Liver (tissue), 9 donors: ENCODE data around the gene HHIPL2. TPM values are rescaled to one million over a fixed set of nuclear protein-coding genes. Genes with fewer than 3 reads are reported as not detected.
"Not testable (repeated sequence)": the region's sequence is repeated elsewhere in the genome, so short reads cannot be mapped to it uniquely, and the experiment has no call there.

Experiments used
- DNase-seq: peaks from one replicate; pipeline ENCODE4 v3.0.0-alpha.2; 2017; ENCODE audit warnings: low spot score
- H3K27ac ChIP-seq, 2 donors: one replicate each; pipeline ENCODE4 v1.7.0; 2013; ENCODE audit warnings: inconsistent platforms in 2 of 2, low read length in 2 of 2, control low read depth in 1 of 2, low read depth in 1 of 2, mild to moderate bottlenecking in 1 of 2
- H3K27me3 ChIP-seq, 4 donors: one replicate each; pipeline versions ENCODE4 v1.6.1 to v1.7.0; 2013; ENCODE audit warnings: low read length in 3 of 4, inconsistent platforms in 1 of 4, mild to moderate bottlenecking in 1 of 4, moderate library complexity in 1 of 4; ENCODE audit not compliant: control insufficient read depth in 4 of 4, insufficient read depth in 4 of 4
- H3K36me3 ChIP-seq, 4 donors: one replicate each; pipeline versions ENCODE4 v1.6.1 to v1.7.0; 2013; ENCODE audit warnings: low read length in 3 of 4, mild to moderate bottlenecking in 3 of 4, low read depth in 1 of 4, moderate library complexity in 1 of 4; ENCODE audit not compliant: control insufficient read depth in 4 of 4, insufficient read depth in 3 of 4
- H3K4me1 ChIP-seq, 4 donors: one replicate each; pipeline versions ENCODE4 v1.6.1 to v1.7.0; 2013; ENCODE audit warnings: low read length in 3 of 4, mild to moderate bottlenecking in 3 of 4, moderate library complexity in 1 of 4; ENCODE audit not compliant: control insufficient read depth in 4 of 4, insufficient read depth in 4 of 4
- H3K4me3 ChIP-seq, 3 donors: one replicate each; pipeline versions ENCODE4 v1.6.1 to v1.7.0; 2013; ENCODE audit warnings: low read length in 3 of 3, control low read depth in 1 of 3, low read depth in 1 of 3, mild to moderate bottlenecking in 1 of 3
- H3K9ac ChIP-seq, 2 donors: one replicate each; pipeline ENCODE4 v1.7.0; 2013; ENCODE audit warnings: low read length in 2 of 2, mild to moderate bottlenecking in 2 of 2, moderate library complexity in 2 of 2, control low read depth in 1 of 2, low read depth in 1 of 2
- H3K9me3 ChIP-seq, 4 donors: one replicate each; pipeline versions ENCODE4 v1.6.1 to v1.7.0; 2013; ENCODE audit warnings: low read length in 3 of 4; ENCODE audit not compliant: control insufficient read depth in 4 of 4
- EGR1 ChIP-seq, 2 donors: IDR thresholded peaks; 2 replicates each; pipeline ENCODE4 v1.6.1; 2016 to 2018; ENCODE audit warnings: antibody characterized with exemption in 2 of 2, low read depth in 2 of 2
- FOXA1 ChIP-seq: IDR thresholded peaks from 2 replicates; pipeline ENCODE4 v1.6.1; 2016; ENCODE audit warnings: antibody characterized with exemption
- RAD21 ChIP-seq, 2 donors: IDR thresholded peaks; 2 replicates each; pipeline ENCODE4 v1.6.1; 2016; ENCODE audit warnings: antibody characterized with exemption in 2 of 2, mild to moderate bottlenecking in 2 of 2
- REST ChIP-seq: IDR thresholded peaks from 2 replicates; pipeline ENCODE4 v1.6.1; 2016; ENCODE audit warnings: antibody characterized with exemption, mild to moderate bottlenecking
- RXRA ChIP-seq, 2 donors: IDR thresholded peaks; 2 replicates each; pipeline ENCODE4 v1.6.1; 2017 to 2018; ENCODE audit warnings: antibody characterized with exemption in 2 of 2, mild to moderate bottlenecking in 1 of 2
- SP1 ChIP-seq: IDR thresholded peaks from 2 replicates; pipeline ENCODE4 v1.6.1; 2018; ENCODE audit warnings: antibody characterized with exemption, mild to moderate bottlenecking
- WGBS: extraction: QIAGEN DNeasy Blood & Tissue Kit; methylation state at CpG from one replicate; pipeline ENCODE4 v1.1.7; 2013; 5-methylcytosine and 5-hydroxymethylcytosine counted together
- polyA plus RNA-seq, 2 donors: library from polyadenylated mRNA; stranded (reverse) in 1 of 2; unstranded in 1 of 2; fragments of 200-250 nt in 1 of 2; fragments of >200 nt in 1 of 2; fragmentation: Nextera tagmentation in 1 of 2; extraction: Ambion mirVana in 1 of 2; gene quantifications; one replicate each; pipeline versions ENCODE4 v1.2.1 to v1.2.3, GENCODE V29; 2013 to 2015
- total RNA-seq, 2 donors: library from RNA; depleted of rRNA; stranded (reverse); fragments of >200 nt; gene quantifications; one replicate each; pipeline ENCODE4 v1.2.3, GENCODE V29; 2014
- donor health status: healthy.
- donor health status: healthy.
- donor health status: healthy.
- donor health status: healthy.
- donor health status: healthy.

HHIPL2 gene
- total and polyA plus RNA-seq, 4 donors = 0.05 to 0.25 TPM; not detected in 2

DNA sequence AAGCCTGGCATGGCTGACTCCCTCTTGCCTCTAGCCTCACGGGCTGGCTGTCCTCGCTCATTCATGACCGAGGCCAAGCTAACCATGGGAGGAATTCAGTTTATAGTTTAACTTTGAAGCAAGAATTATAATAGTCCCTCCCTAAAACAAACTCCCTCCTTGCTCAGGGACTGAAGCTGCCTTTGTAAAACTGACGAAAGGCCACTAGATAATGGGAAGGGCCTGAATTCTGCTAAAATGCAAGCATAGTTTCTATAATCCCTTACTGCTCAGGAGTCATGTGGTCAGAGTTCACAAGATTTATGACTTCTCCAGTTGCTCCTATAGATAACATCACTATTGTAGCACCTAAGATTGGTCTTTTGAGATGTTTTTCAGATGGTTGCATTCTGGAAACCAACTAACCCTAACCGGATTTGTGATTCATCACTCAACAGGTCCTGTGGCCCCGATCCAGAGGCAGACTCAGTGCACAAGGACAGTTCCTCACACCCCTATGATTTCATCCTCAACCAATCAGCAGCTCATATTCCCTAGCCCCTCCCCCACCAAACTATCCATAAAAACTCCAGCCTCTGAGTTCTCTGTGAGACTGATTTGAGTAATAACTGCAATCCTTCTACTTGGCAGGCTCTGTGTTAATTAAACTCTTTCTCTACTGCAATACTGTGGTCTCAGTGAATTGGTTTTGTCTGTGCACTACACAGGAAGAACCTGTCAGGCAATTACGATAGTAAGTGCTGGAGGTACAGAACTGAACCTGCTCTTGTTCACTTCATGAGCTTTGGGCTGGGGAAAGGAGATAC lies 26.4 kb downstream of the HHIPL2 start:
- H3K27ac ChIP-seq = peak overlapping the region; percentile 61 to 89
- DNase-seq = no peak
- H3K9me3 ChIP-seq = no peaks in the 10 kb centered on the region
- no peaks in the 10 kb centered on the region for H3K27me3 ChIP-seq
- H3K4me1 ChIP-seq = peaks cover 2 to 13% (median 6%) of the 10 kb centered on the region in 4 donors
- no peaks in the 10 kb centered on the region for H3K36me3 ChIP-seq
- H3K9ac ChIP-seq = no peak overlapping the region
- WGBS = 55% methylated on average over 7 of the region's 7 CpGs
- H3K4me3 ChIP-seq = peak overlapping the region in 1 of 3 donors; percentile 41
- peak; percentile 38 for TF ChIP-seq SP1
- no peak for TF ChIP-seq EGR1 (IDR thresholded peaks at IDR 0.05; ENCODE audit: low read depth in 2 of 2)
- no peak for TF ChIP-seq FOXA1
- TF ChIP-seq REST = no peak
- peak; percentile 10 to 41 for TF ChIP-seq RXRA (IDR thresholded peaks at IDR 0.05)
- TF ChIP-seq RAD21 (IDR thresholded peaks at IDR 0.05) = peak in 1 of 2 donors; percentile 13

DNA sequence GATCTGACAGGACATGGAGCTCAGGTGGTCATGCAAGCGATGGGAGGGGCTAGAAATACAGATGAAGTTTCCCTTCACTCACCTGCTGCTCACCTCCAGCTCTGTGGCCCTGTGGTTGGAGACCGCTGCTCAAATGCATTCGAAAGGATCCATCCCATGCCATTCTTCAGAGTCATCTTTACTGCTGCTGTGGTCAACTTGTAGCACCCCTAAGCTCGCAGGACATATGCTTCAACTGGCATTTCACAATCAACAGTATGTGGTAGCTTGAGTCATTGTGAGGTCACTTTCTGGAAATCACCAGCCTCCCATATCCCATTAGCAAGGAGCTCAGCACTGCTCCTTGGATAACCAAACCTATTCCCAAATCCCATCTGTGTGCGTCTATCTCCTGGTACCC lies 58.4 kb downstream of the HHIPL2 start:
- DNase-seq, H3K9ac ChIP-seq, H3K4me1 ChIP-seq, H3K27ac ChIP-seq, H3K36me3 ChIP-seq, H3K27me3 ChIP-seq, H3K9me3 ChIP-seq, H3K4me3 ChIP-seq: not testable (repeated sequence)
- 95% methylated on average over 4 of the region's 5 CpGs for WGBS

DNA sequence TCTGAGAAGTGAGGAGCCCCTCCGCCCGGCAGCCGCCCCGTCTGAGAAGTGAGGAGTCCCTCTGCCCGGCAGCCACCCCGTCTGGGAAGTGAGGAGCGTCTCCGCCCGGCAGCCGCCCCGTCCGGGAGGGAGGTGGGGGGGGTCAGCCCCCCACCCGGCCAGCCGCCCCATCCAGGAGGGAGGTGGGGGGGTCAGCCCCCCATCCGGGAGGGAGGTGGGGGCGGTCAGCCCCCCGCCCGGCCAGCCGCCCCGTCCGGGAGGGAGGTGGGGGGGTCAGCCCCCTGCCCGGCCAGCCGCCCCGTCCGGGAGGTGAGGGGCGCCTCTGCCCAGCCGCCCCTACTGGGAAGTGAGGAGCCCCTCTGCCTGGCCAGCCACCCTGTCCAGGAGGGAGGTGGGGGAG lies 60.1 kb downstream of the HHIPL2 start:
- H3K4me3 ChIP-seq, H3K27me3 ChIP-seq, H3K36me3 ChIP-seq, H3K9ac ChIP-seq, H3K4me1 ChIP-seq, H3K27ac ChIP-seq, H3K9me3 ChIP-seq, DNase-seq: not testable (repeated sequence)
- 96% methylated on average over 7 of the region's 27 CpGs for WGBS

- H3K4me1 ChIP-seq, H3K4me3 ChIP-seq, H3K9ac ChIP-seq, DNase-seq, H3K27ac ChIP-seq, H3K9me3 ChIP-seq, H3K36me3 ChIP-seq, H3K27me3 ChIP-seq: not testable (repeated sequence)
- 71% methylated on average over 4 of the region's 4 CpGs for WGBS
Measured at GRCh38 chr1:222484005-222484404, 63.9 kb downstream of the HHIPL2 start.

- DNase-seq, H3K27me3 ChIP-seq, H3K27ac ChIP-seq, H3K9me3 ChIP-seq, H3K4me1 ChIP-seq, H3K4me3 ChIP-seq, H3K9ac ChIP-seq, H3K36me3 ChIP-seq: not testable (repeated sequence)
- WGBS = 72% methylated on average over 5 of the region's 7 CpGs
Measured at GRCh38 chr1:222479567-222479966, 68.3 kb downstream of the HHIPL2 start.
